22Rv1 (cell line): ENCODE results near the gene ILDR2.

Source experiments
- CTCF ChIP-seq: fragments of 450-650 bp; IDR thresholded peaks from 2 replicates; pipeline ENCODE4 v1.5.1; 2017; ENCODE audit warnings: mild to moderate bottlenecking
- ZFX ChIP-seq: fragments of 450-650 bp; IDR thresholded peaks from 2 replicates; pipeline ENCODE4 v1.6.1; 2017; ENCODE audit warnings: antibody characterized with exemption, borderline replicate concordance

GRCh38 chr1:166915941-166916340, 59.4 kb downstream of the ILDR2 start:
- TF ChIP-seq CTCF = no peak
- no peak for TF ChIP-seq ZFX
